GM15510 (cell line): Measurements from ENCODE around the gene IL18BP.

Experiments used
- POLR2A ChIP-seq: IDR thresholded peaks from 3 replicates; pipeline ENCODE4 v1.6.1; 2011; ENCODE audit warnings: borderline replicate concordance; ENCODE audit not compliant: insufficient read length; ENCODE audit errors: extremely low read depth

The IL18BP gene

DNA sequence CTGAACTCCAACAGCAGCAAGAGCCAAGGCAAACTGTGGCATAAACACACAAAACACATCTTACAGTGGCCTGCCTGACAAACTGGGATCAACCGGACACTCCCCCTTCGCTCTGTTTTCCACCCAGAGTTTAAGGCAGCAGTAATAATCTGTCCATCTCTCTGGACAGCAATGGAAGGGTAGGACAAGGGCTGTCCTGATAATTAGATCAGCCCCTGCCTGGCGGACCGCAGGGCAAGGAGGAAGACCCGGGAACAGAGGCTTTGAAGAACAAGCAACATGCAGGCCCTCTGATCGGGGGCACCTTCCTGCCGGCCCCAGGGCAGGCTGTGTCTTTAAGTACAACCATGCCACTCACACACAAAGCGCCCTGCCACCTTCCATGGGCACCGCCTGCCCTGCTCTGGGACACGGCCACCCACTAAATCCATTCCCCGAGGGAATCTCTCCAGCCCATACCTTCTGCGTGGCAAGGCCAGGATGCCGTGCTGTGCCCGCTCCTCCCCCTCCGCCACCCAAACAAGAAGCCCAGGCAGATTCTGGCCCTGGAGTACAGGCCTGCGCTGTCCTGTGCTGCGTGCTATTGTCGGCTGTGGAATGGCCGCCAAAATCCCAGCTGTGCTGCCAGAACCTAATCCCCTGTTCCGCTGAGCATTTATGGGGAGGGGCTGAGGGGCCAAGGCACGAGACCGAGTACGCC is 42.8 kb downstream of the IL18BP start:
- no peak for TF ChIP-seq POLR2A

DNA sequence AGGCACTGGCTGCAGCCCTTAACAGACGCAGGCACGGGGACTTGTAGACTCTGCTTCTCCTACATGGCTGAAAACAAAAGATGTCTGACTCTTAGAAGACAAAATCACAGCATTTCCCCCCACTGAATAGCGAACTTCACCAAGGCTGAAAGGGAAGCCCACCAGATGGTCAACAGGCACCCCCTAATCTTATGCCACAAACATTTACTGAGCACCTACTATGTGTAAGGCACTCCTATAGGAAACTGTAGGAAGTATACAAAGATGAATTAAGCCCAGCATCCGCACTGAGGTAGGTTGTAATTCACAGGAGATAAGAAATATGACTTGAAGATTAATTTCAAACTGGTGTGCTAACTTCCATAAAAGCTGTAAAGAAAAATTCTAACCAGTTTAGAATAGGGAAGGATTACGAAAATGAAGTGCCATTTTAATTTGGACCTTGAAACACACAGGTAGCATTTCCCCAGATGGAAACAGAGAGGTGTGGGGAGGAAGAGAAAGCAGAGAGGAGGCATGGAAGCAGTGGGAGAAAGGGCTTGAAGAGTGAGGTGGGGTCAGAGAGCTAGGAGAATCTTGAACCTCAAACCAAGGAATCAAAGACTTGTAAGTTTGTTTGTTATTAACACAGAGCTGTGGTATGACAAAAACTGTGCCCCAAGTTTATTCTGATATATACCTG is 43.5 kb downstream of the IL18BP start:
- TF ChIP-seq POLR2A = no peak

DNA sequence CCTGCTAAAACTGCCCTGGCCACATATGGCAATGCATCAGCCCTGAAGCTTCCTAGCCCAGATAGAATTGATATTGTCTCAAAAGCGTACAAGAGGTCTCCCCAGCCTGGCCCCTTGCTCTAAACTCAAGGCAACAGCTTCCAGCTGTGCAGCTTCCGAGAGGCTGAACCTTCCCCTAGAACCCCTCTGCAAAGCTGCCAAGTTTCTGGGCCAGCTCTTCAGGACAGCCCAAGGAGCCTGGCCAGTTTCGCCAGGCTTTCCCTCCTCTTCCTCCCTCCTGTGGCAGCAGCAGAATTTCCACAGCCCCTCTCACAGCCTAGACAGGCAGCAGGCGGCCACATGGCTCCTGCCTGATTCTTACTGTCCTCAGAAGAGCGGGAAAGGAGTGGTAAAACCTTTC is 47.1 kb downstream of the IL18BP start:
- TF ChIP-seq POLR2A = no peak

DNA sequence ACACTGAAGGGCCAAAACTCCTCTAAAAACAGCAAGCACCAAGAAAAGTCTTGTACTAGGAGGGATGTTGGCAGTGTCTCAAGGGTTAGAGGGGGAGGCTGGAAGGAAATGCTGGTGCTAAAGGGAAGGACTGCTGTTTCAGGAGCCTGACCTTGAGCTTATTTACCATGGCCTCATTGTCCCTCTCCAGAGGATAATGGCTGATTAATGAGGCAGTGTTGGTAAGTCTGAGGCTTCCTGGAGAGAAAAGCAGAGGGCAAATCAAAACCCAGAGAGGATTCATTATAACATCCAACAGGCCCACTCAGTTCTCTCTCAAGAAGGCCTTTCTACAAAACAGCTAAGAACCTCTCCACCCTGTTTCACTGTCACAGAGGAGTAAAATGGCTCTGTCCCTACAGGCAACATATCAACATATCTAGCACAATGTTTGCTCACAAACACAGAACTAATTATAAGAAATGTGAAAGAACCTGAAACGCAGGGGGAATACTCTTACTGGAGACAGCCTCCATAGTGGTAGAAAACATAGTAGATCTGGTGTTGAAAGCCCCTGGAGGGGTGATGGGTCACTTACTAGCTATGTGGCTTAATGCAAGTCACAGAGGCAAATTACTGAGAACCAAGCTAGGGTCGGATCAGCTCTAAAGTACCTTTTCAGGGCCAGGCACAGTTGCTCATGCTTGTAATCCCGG is 50.2 kb downstream of the IL18BP start:
- TF ChIP-seq POLR2A = no peak
